Vagina (tissue), 2 donors: ENCODE measurements around the gene SF3B6. TPM values are rescaled to one million over a fixed set of nuclear protein-coding genes. Genes with fewer than 3 reads are reported as not detected.

Source experiments
- DNase-seq, 2 donors: peaks; one replicate each; pipeline ENCODE4 v3.0.0-alpha.2; 2017; ENCODE audit errors: extremely low spot score in 2 of 2
- H3K27ac ChIP-seq: fragments of 200-600 bp; sonication (generic); one replicate; pipeline ENCODE4 v1.5.1; 2019
- H3K27me3 ChIP-seq: fragments of 200-600 bp; sonication (generic); one replicate; pipeline ENCODE4 v1.5.1; 2019
- H3K36me3 ChIP-seq, 2 donors: fragments of 200-600 bp; sonication (generic); one replicate each; pipeline ENCODE4 v1.5.1; 2017 to 2019
- H3K4me1 ChIP-seq: fragments of 200-600 bp; sonication (generic); one replicate; pipeline ENCODE4 v1.5.1; 2019
- H3K4me3 ChIP-seq, 2 donors: fragments of 200-600 bp; sonication (generic); 1 replicate in 1 of 2; 2 replicates in 1 of 2; pipeline ENCODE4 v1.5.1; 2016 to 2019
- H3K9me3 ChIP-seq: fragments of 200-600 bp; sonication (generic); one replicate; pipeline ENCODE4 v1.5.1; 2019
- CTCF ChIP-seq, 3 experiments: fragments of 450-650 bp in 2 of 3; fragments of 200-600 bp in 1 of 3; sonication (generic) in 1 of 3; IDR thresholded peaks; one replicate each; pipeline ENCODE4 v1.5.1; 2017 to 2019; ENCODE audit warnings: antibody characterized with exemption in 3 of 3, mild to moderate bottlenecking in 2 of 3, moderate library complexity in 2 of 3
- POLR2A ChIP-seq, 2 donors: fragments of 450-650 bp; IDR thresholded peaks; one replicate each; pipeline ENCODE4 v1.6.1; 2017; ENCODE audit warnings: antibody characterized with exemption in 2 of 2, mild to moderate bottlenecking in 2 of 2, moderate library complexity in 2 of 2
- POLR2AphosphoS5 ChIP-seq, 2 donors: sonication (generic); formaldehyde crosslinking; IDR thresholded peaks; one replicate each; pipeline ENCODE4 v1.9.0; 2017; ENCODE audit warnings: antibody characterized with exemption in 2 of 2, mild to moderate bottlenecking in 2 of 2, low read depth in 1 of 2; ENCODE audit not compliant: insufficient read depth in 1 of 2
- intact Hi-C: fragments of 100-400 bp; cut with DNase I; formaldehyde crosslinking; loops from one replicate; pipeline ENCODE4 v1.15.1; 2023
- total RNA-seq: library from RNA; depleted of rRNA; stranded (reverse); fragments of >200 nt; gene quantifications from one replicate; pipeline ENCODE4 v1.2.3, GENCODE V29; 2016

SF3B6 gene, protein sequence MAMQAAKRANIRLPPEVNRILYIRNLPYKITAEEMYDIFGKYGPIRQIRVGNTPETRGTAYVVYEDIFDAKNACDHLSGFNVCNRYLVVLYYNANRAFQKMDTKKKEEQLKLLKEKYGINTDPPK
- total RNA-seq: 82.3 TPM

- peak in 1 of 2 donors; percentile 55 for TF ChIP-seq POLR2A (IDR thresholded peaks at IDR 0.05)
- TF ChIP-seq CTCF (IDR thresholded peaks at IDR 0.05): no peak
- peak; percentile 95 to 96 for TF ChIP-seq POLR2AphosphoS5 (IDR thresholded peaks at IDR 0.05; ENCODE audit: insufficient read depth in 1 of 2, low read depth in 1 of 2)
- Histone ChIP-seq H3K4me1 (peaks cover 25% of the 10 kb centered on the region), H3K27me3 (no peaks in the 10 kb centered on the region), H3K9me3 (no peaks in the 10 kb centered on the region), H3K4me3 (peak within 1 kb of the TSS; percentile 66 to 87), H3K36me3 (peaks cover 0 to 21% of the 10 kb centered on the region in 2 donors), H3K27ac (peak within 1 kb of the TSS; percentile 94)
- intact Hi-C loops: no loop called here
- peak; percentile 99 to 100 for DNase-seq
Observed at GRCh38 chr2:24075915-24076848, at the start of gene SF3B6. Gene SF3B6 (minus strand): TSS chr2:24076326. CDS start chr2:24076229, 97 bp downstream.

- DNase-seq: no peak
- H3K4me1 ChIP-seq: peaks cover 23% of the 10 kb centered on the region
- H3K9me3 ChIP-seq: no peaks in the 10 kb centered on the region
- intact Hi-C loops: no loop called here
- H3K4me3 ChIP-seq: peak overlapping the region; percentile 74 to 81
- H3K27ac ChIP-seq: peak overlapping the region; percentile 91
- no peaks in the 10 kb centered on the region for H3K27me3 ChIP-seq
- TF ChIP-seq POLR2AphosphoS5 (IDR thresholded peaks at IDR 0.05; ENCODE audit: insufficient read depth in 1 of 2, low read depth in 1 of 2): no peak
- no peak for TF ChIP-seq CTCF (IDR thresholded peaks at IDR 0.05)
- no peak for TF ChIP-seq POLR2A (IDR thresholded peaks at IDR 0.05)
- no peaks in the 10 kb centered on the region for H3K36me3 ChIP-seq
Observed at GRCh38 chr2:24123922-24124580, 47.9 kb upstream of the SF3B6 start.

- Histone ChIP-seq H3K36me3 (no peaks in the 10 kb centered on the region), H3K4me3 (peak within 1 kb of the TSS; percentile 74 to 81), H3K4me1 (peaks cover 23% of the 10 kb centered on the region), H3K27ac (peak within 1 kb of the TSS; percentile 91), H3K9me3 (no peaks in the 10 kb centered on the region), H3K27me3 (no peaks in the 10 kb centered on the region)
- DNase-seq: no peak
- intact Hi-C loops: no loop called here
- TF ChIP-seq POLR2AphosphoS5 (IDR thresholded peaks at IDR 0.05; ENCODE audit: insufficient read depth in 1 of 2, low read depth in 1 of 2): peak in 1 of 2 donors; percentile 60
- TF ChIP-seq CTCF (IDR thresholded peaks at IDR 0.05): no peak
- TF ChIP-seq POLR2A (IDR thresholded peaks at IDR 0.05): peak in 1 of 2 donors; percentile 43
Observed at GRCh38 chr2:24123195-24123921, 47.2 kb upstream of the SF3B6 start, which contains the start of the genes FAM228B and PFN4. Gene FAM228B (plus strand): TSS chr2:24123469. CDS start chr2:24124362, 893 bp downstream. Gene PFN4 (minus strand): TSS chr2:24123334. CDS start chr2:24122535, 799 bp downstream.

DNA sequence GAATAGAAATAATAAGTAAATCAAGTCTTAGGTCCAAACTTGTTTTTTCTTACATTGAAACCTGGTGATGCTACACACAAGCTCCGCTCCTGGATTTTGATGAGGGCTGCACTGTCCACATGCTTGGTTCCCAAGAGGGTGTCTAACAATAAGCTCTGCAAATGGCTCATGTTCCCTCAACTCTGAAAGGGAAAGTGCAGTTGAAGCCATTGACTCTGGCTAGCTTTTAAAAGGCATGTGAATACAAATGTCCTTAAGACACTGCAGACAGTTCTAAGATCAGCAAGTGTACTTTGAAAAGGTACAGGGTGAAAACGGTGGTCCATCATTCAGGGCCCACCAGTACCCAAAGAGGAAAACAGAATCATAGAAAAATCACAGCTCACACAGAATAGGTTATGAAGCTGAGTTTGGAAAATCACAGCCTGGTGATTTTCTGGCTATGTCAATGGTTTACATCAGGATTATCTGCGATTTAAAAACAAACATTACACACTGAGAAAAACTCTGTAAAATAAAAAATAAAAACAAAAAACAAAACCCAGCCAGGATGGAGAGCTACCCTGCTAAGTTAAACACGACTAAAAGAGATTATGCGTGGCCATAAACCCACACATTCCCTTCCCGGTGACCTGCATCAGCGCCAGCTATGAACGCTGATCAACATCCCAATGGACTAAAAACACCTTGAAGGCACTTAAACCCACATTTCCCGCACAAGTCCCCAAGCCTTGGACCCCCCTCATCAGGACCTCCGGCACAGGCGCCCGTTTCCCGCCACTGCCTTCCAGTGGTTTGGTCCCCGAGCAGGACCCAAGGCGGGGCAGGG, 46.5 kb upstream of the SF3B6 start:
- Histone ChIP-seq H3K9me3 (no peaks in the 10 kb centered on the region), H3K27ac (peak overlapping the region; percentile 91), H3K4me3 (peak overlapping the region; percentile 74 to 81), H3K27me3 (no peaks in the 10 kb centered on the region), H3K4me1 (peaks cover 23% of the 10 kb centered on the region), H3K36me3 (no peaks in the 10 kb centered on the region)
- TF ChIP-seq CTCF (IDR thresholded peaks at IDR 0.05) (no peak), POLR2A (IDR thresholded peaks at IDR 0.05) (no peak), POLR2AphosphoS5 (IDR thresholded peaks at IDR 0.05; ENCODE audit: insufficient read depth in 1 of 2, low read depth in 1 of 2) (no peak)
- intact Hi-C loops: no loop called here
- no peak for DNase-seq
